GM12891 (cell line): ENCODE data around the gene PCDHGB5.

ENCODE experiments used
- DNase-seq: peaks from one replicate; pipeline ENCODE4 v3.0.0; 2011; ENCODE audit warnings: low spot score; ENCODE audit not compliant: insufficient read length
- FAIRE-seq: peaks from 2 replicates; lab custom pipeline; 2011; peaks lifted over from hg19 to GRCh38; lab: Jason Lieb, UNC
- PAX5 ChIP-seq: IDR thresholded peaks from 2 replicates; pipeline ENCODE4 v1.6.1; 2011; ENCODE audit warnings: low read length, moderate library complexity, mild to moderate bottlenecking; ENCODE audit not compliant: insufficient read depth, severe bottlenecking
- POLR2A ChIP-seq: IDR thresholded peaks from 2 replicates; pipeline ENCODE4 v1.6.1; 2011; ENCODE audit warnings: low read depth, low read length, control low read depth
- POLR2AphosphoS5 ChIP-seq: IDR thresholded peaks from 2 replicates; pipeline ENCODE4 v1.6.1; 2011; ENCODE audit warnings: low read depth, low read length, control low read depth
- POU2F2 ChIP-seq: IDR thresholded peaks from 2 replicates; pipeline ENCODE4 v1.6.1; 2011; ENCODE audit warnings: low read depth, mild to moderate bottlenecking, control low read depth, low read length, moderate library complexity
- SPI1 ChIP-seq: IDR thresholded peaks from 2 replicates; pipeline ENCODE4 v1.6.1; 2011; ENCODE audit warnings: low read depth, low read length, control low read depth
- TAF1 ChIP-seq: IDR thresholded peaks from 2 replicates; pipeline ENCODE4 v1.6.1; 2011; ENCODE audit warnings: low read depth, low read length, control low read depth

The PCDHGB5 gene

GRCh38 chr5:141434006-141434405 is 36.3 kb downstream of the PCDHGB5 start:
- no peak for FAIRE-seq

GRCh38 chr5:141437221-141437620 is 39.5 kb downstream of the PCDHGB5 start:
- TF ChIP-seq TAF1 = no peak
- FAIRE-seq (no peak), DNase-seq (no peak)

More at GRCh38 chr5:141434006-141434405, 36.3 kb downstream of the PCDHGB5 start:
- DNase-seq = no peak
- no peak for TF ChIP-seq PAX5

GRCh38 chr5:141439411-141440141 is 41.8 kb downstream of the PCDHGB5 start:
- TF ChIP-seq POU2F2 = no peak
- no peak for TF ChIP-seq POLR2A
- FAIRE-seq (no peak), DNase-seq (no peak)

- FAIRE-seq = no peak
These were observed 42.6 kb downstream of the PCDHGB5 start for GRCh38 chr5:141440341-141440740.

GRCh38 chr5:141441571-141442170 is 43.9 kb downstream of the PCDHGB5 start:
- FAIRE-seq = no peak
- TF ChIP-seq POLR2A (no peak), PAX5 (no peak), SPI1 (no peak), POU2F2 (no peak), POLR2AphosphoS5 (no peak), TAF1 (no peak)
- DNase-seq = no peak

More at GRCh38 chr5:141440341-141440740, 42.6 kb downstream of the PCDHGB5 start:
- DNase-seq = no peak
- TF ChIP-seq POLR2A = no peak
